Measurements from ENCODE around the gene RBM38.

DNA sequence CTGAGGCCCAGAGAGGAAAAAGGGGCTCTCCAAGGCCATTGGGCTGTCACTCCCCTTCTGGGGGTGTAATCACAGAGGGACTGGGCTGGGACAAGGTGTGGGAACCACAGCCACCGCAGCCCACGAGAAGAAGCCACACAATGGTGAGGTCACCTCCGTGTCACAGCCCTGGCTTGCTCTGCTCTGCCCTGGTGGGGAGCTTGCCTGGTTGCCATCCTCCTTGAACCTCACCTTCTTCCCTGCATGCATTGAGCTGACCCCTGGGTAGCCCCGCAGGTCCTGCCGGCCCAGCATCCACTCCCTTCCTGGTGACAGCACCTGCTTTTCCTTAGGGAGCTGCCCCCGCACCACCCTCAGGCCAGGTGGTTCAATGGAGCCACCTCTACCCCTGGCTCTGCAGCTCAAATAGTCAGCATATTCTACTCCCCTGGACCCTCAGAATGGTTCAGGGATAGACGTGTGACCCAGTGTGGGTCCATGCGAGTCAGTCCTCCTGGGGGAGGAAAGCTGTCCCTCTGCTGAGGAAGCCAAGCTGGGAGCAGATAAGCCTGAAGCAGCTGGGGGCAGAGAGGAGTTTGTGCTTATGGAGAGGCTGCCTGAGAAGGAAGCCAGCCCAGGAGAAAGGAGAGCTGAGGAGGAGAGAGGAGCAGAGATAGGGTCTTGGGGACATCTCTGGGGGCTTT is 21.3 kb downstream of the RBM38 start:
- TF ChIP-seq CTCF (IDR thresholded peaks at IDR 0.05) (no peak), POLR2A (IDR thresholded peaks at IDR 0.05) (no peak)

Measured in lower leg skin (tissue), 3 donors.